Breast epithelium (tissue), 4 donors: ENCODE data around the gene FLAD1. TPM values are rescaled to one million over a fixed set of nuclear protein-coding genes. Genes with fewer than 3 reads are reported as not detected.
A peak's percentile ranks its signal among the peaks of the same experiment; 100 is the strongest.

Experiments used
- DNase-seq, 2 donors: peaks; one replicate each; pipeline ENCODE4 v3.0.0-alpha.2; 2019; ENCODE audit warnings: low spot score in 2 of 2
- H3K27ac ChIP-seq, 2 donors: fragments of 200-600 bp; sonication (generic) in 1 of 2; one replicate each; pipeline ENCODE4 v1.5.1; 2016 to 2019; ENCODE audit warnings: mild to moderate bottlenecking in 1 of 2
- H3K27me3 ChIP-seq, 2 donors: fragments of 200-600 bp; sonication (generic) in 1 of 2; one replicate each; pipeline versions ENCODE4 v1.5.1 to v1.6.0; 2017 to 2019; ENCODE audit warnings: control low read depth in 1 of 2, mild to moderate bottlenecking in 1 of 2
- H3K36me3 ChIP-seq: fragments of 200-600 bp; one replicate; pipeline ENCODE4 v1.5.1; 2019
- H3K4me1 ChIP-seq, 2 donors: fragments of 200-600 bp; sonication (generic); one replicate each; pipeline ENCODE4 v1.5.1; 2016 to 2019; ENCODE audit warnings: control low read depth in 1 of 2
- H3K4me3 ChIP-seq, 3 donors: fragments of 200-600 bp; sonication (generic); 1 replicate in 2 of 3; 2 replicates in 1 of 3; pipeline ENCODE4 v1.5.1; 2016 to 2019; ENCODE audit warnings: mild to moderate bottlenecking in 3 of 3, moderate library complexity in 2 of 3
- H3K9me3 ChIP-seq, 2 donors: fragments of 200-600 bp; sonication (generic) in 1 of 2; one replicate each; pipeline ENCODE4 v1.5.1; 2016 to 2019; ENCODE audit warnings: control low read depth in 1 of 2
- CTCF ChIP-seq, 3 donors: fragments of 450-650 bp; IDR thresholded peaks; one replicate each; pipeline ENCODE4 v1.5.1; 2016 to 2017; ENCODE audit warnings: antibody characterized with exemption in 3 of 3, mild to moderate bottlenecking in 3 of 3, moderate library complexity in 3 of 3
- POLR2A ChIP-seq: fragments of 450-650 bp; IDR thresholded peaks from one replicate; pipeline ENCODE4 v1.6.1; 2016; ENCODE audit warnings: antibody characterized with exemption, mild to moderate bottlenecking, moderate library complexity
- POLR2AphosphoS5 ChIP-seq, 3 donors: sonication (generic); formaldehyde crosslinking; IDR thresholded peaks; one replicate each; pipeline ENCODE4 v1.6.1; 2017; ENCODE audit warnings: antibody characterized with exemption in 3 of 3
- intact Hi-C: fragments of 100-400 bp; cut with DNase I; formaldehyde crosslinking; loops from one replicate; pipeline ENCODE4 v1.15.1; 2023; ENCODE audit warnings: low total_unique reads
- total RNA-seq, 3 donors: library from RNA; depleted of rRNA; stranded (reverse); fragments of >200 nt; gene quantifications; one replicate each; pipeline ENCODE4 v1.1.0, GENCODE V29; 2016

The FLAD1 gene
- total RNA-seq, 3 donors from 2014 or later: 27.0 to 42.7 (median 39.3) TPM

GRCh38 chr1:155033524-155033923 is 50.4 kb downstream of the FLAD1 start, which contains the start of the genes DCST1 and DCST2:
DCST1 (plus strand) TSS chr1:155033824; CDS start chr1:155034037, 213 bp downstream.
DCST2 (minus strand) TSS chr1:155033781; CDS start chr1:155033701, 80 bp downstream.
- no peak for DNase-seq
- TF ChIP-seq CTCF (IDR thresholded peaks at IDR 0.05) (no peak), POLR2AphosphoS5 (IDR thresholded peaks at IDR 0.05) (no peak), POLR2A (no peak)
- intact Hi-C loops: no loop called here
- no peaks in the 10 kb centered on the region for H3K9me3 ChIP-seq
- peaks cover 0 to under 1% of the 10 kb centered on the region in 2 donors for H3K4me1 ChIP-seq
- no peaks in the 10 kb centered on the region for H3K36me3 ChIP-seq
- no peak within 1 kb of the TSS for H3K27ac ChIP-seq
- no peaks in the 10 kb centered on the region for H3K27me3 ChIP-seq
- H3K4me3 ChIP-seq: no peak within 1 kb of the TSS

- TF ChIP-seq CTCF (IDR thresholded peaks at IDR 0.05) (no peak), POLR2A (no peak), POLR2AphosphoS5 (IDR thresholded peaks at IDR 0.05) (no peak)
- H3K27ac ChIP-seq: no peak overlapping the region
- DNase-seq: no peak
- no peaks in the 10 kb centered on the region for H3K9me3 ChIP-seq
- intact Hi-C loops: no loop called here
- no peaks in the 10 kb centered on the region for H3K36me3 ChIP-seq
- peaks cover 0 to 8% of the 10 kb centered on the region in 2 donors for H3K4me1 ChIP-seq
- no peaks in the 10 kb centered on the region for H3K27me3 ChIP-seq
- no peak overlapping the region for H3K4me3 ChIP-seq
Measured at GRCh38 chr1:155034318-155035208, 51.4 kb downstream of the FLAD1 start.

GRCh38 chr1:155035936-155036335 is 52.8 kb downstream of the FLAD1 start:
- intact Hi-C loops: no loop called here
- no peaks in the 10 kb centered on the region for H3K9me3 ChIP-seq
- peak overlapping the region in 1 of 2 donors; percentile 21 for H3K27ac ChIP-seq
- no peak for TF ChIP-seq CTCF (IDR thresholded peaks at IDR 0.05)
- no peaks in the 10 kb centered on the region for H3K27me3 ChIP-seq
- no peaks in the 10 kb centered on the region for H3K36me3 ChIP-seq
- H3K4me3 ChIP-seq: no peak overlapping the region
- H3K4me1 ChIP-seq: peaks cover 0 to 8% of the 10 kb centered on the region in 2 donors
- DNase-seq: no peak

- Histone ChIP-seq H3K36me3 (no peaks in the 10 kb centered on the region), H3K9me3 (no peaks in the 10 kb centered on the region), H3K27ac (peak overlapping the region in 1 of 2 donors; percentile 90), H3K4me3 (no peak overlapping the region), H3K27me3 (no peaks in the 10 kb centered on the region), H3K4me1 (peaks cover 0 to 8% of the 10 kb centered on the region in 2 donors)
- intact Hi-C loops: no loop called here
- no peak for DNase-seq
- no peak for TF ChIP-seq CTCF (IDR thresholded peaks at IDR 0.05)
- no peak for TF ChIP-seq POLR2A
- no peak for TF ChIP-seq POLR2AphosphoS5 (IDR thresholded peaks at IDR 0.05)
Measured at GRCh38 chr1:155037043-155037442, 53.9 kb downstream of the FLAD1 start.

- H3K4me1 ChIP-seq: peaks cover 0 to 8% of the 10 kb centered on the region in 2 donors
- H3K27ac ChIP-seq: peak overlapping the region; percentile 75 to 90
- peak in 1 of 2 donors; percentile 87 for DNase-seq
- H3K9me3 ChIP-seq: no peaks in the 10 kb centered on the region
- intact Hi-C loops: no loop called here
- H3K4me3 ChIP-seq: no peak overlapping the region
- H3K36me3 ChIP-seq: no peaks in the 10 kb centered on the region
- H3K27me3 ChIP-seq: no peaks in the 10 kb centered on the region
- TF ChIP-seq CTCF (IDR thresholded peaks at IDR 0.05): no peak
- TF ChIP-seq POLR2AphosphoS5 (IDR thresholded peaks at IDR 0.05): peak in 1 of 3 donors; percentile 50
Measured at GRCh38 chr1:155037851-155038441, 54.8 kb downstream of the FLAD1 start.
